OCI-LY3 (cell line): ENCODE measurements around the gene WDR20.

ENCODE experiments used
- EZH2phosphoT487 ChIP-seq: fragments of 200-600 bp; shearing (Covaris generic); IDR thresholded peaks from 2 replicates; pipeline ENCODE4 v1.6.1; 2018; ENCODE audit warnings: antibody characterized with exemption, mixed run types, low read depth
- TF ChIP-seq, protein P1 (sequence below): fragments of 200-600, 300-600 bp; sonication (generic); IDR thresholded peaks from 2 replicates; pipeline ENCODE4 v1.5.1; 2014; ENCODE audit warnings: antibody characterized with exemption, low read length, low read depth

DNA sequence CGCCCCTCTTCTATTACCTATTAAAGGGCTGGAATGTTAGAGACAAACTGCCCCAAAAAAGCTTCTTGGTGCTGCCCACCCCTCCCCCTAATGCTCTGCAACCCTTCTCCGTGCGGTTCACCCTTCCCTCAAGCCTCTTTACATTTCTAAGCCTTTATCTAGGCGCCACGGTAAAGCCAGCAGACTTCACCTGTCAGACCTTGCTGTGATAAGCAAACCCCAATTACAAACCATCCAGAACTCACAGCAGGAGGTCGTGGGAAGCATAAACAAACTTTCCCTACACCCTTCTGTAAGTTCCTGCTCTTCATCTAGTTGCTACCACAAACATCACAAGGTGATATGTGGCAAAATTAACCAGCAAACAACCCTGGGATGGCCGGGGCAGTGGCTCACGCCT, 108.4 kb downstream of the WDR20 start:
- TF ChIP-seq, protein P1, sequence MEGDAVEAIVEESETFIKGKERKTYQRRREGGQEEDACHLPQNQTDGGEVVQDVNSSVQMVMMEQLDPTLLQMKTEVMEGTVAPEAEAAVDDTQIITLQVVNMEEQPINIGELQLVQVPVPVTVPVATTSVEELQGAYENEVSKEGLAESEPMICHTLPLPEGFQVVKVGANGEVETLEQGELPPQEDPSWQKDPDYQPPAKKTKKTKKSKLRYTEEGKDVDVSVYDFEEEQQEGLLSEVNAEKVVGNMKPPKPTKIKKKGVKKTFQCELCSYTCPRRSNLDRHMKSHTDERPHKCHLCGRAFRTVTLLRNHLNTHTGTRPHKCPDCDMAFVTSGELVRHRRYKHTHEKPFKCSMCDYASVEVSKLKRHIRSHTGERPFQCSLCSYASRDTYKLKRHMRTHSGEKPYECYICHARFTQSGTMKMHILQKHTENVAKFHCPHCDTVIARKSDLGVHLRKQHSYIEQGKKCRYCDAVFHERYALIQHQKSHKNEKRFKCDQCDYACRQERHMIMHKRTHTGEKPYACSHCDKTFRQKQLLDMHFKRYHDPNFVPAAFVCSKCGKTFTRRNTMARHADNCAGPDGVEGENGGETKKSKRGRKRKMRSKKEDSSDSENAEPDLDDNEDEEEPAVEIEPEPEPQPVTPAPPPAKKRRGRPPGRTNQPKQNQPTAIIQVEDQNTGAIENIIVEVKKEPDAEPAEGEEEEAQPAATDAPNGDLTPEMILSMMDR = no peak
- TF ChIP-seq EZH2phosphoT487 = no peak
